NT2/D1 (cell line): Measurements from ENCODE around the gene LRMDA.

Source experiments
- SUZ12 ChIP-seq: IDR thresholded peaks from 2 replicates; pipeline ENCODE4 v1.6.1; 2011; ENCODE audit not compliant: insufficient read length, insufficient read depth; ENCODE audit errors: extremely low read depth
- YY1 ChIP-seq: IDR thresholded peaks from 2 replicates; pipeline ENCODE4 v1.6.1; 2011; ENCODE audit not compliant: insufficient read length, insufficient read depth
- ZNF274 ChIP-seq: IDR thresholded peaks from 2 replicates; pipeline ENCODE4 v1.6.1; 2011; ENCODE audit warnings: mild to moderate bottlenecking, low read depth, low read length

DNA sequence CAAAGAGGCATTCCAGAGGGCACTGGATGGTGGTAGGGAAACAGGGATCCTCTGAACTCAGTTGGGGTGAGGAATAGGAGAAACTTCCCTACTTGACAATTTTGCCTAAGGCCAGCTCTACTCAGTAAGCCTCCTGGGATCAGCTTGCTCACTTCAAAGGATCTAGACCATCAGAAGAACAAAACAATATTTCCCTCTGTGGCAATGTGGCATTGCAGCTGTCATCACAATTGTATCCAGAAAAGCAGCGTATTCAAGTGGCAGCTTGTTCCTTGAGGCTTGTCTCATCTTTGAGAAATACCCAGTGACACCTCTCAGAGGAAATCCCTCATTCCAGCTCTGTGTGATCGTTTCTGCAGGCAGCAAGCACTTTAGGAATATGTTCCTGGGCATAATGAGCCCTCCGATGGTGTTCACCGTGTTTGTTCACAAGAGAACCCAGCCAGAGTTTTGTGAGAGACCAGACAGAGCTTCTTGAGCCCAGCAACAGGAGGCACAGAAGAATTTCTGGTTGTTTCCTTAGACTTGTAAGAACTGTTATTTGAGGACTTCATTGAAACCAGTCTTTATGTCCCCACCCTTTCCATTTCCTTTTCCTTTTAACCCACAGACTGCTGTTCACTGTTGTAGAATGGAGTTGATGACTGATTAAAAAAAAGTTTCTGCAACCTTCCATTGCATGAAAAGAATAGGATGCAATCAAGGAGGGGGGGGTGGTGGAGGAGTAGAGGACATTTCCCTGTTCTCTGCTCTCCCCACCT is 747.3 kb downstream of the LRMDA start:
- TF ChIP-seq ZNF274 (no peak), YY1 (no peak), SUZ12 (no peak)
